Measurements from ENCODE around the gene LRIF1.
A peak's percentile ranks its signal among the peaks of the same experiment; 100 is the strongest.
"Not testable (repeated sequence)": the region's sequence is repeated elsewhere in the genome, so short reads cannot be mapped to it uniquely, and the experiment has no call there.

LRIF1 gene

GRCh38 chr1:110951161-110951560 lies 12.6 kb downstream of the LRIF1 start:
- DNase-seq (ENCODE audit: low read depth), result no peak

GRCh38 chr1:110948038-110948810 lies 15.5 kb downstream of the LRIF1 start:
- DNase-seq (ENCODE audit: low read depth), result peak; percentile 53

GRCh38 chr1:110945626-110946025 lies 18.1 kb downstream of the LRIF1 start:
- peak; percentile 17 for DNase-seq (ENCODE audit: low read depth)

GRCh38 chr1:110944806-110945205 lies 18.9 kb downstream of the LRIF1 start:
- DNase-seq (ENCODE audit: low read depth), result no peak

GRCh38 chr1:110936567-110936966 lies 27.2 kb downstream of the LRIF1 start:
- DNase-seq (ENCODE audit: low read depth), result no peak

GRCh38 chr1:110931097-110931496 lies 32.6 kb downstream of the LRIF1 start:
- not testable (repeated sequence) for DNase-seq (ENCODE audit: low read depth)

- no peak for DNase-seq (ENCODE audit: low read depth)
Measured at GRCh38 chr1:110928904-110929303, 34.8 kb downstream of the LRIF1 start.

- no peak for DNase-seq (ENCODE audit: low read depth)
Measured at GRCh38 chr1:110928191-110928590, 35.5 kb downstream of the LRIF1 start.

- no peak for DNase-seq (ENCODE audit: low read depth)
Measured at GRCh38 chr1:110927484-110928075, 36.1 kb downstream of the LRIF1 start.

GRCh38 chr1:110921953-110922352 lies 41.8 kb downstream of the LRIF1 start:
- DNase-seq (ENCODE audit: low read depth), result no peak

- no peak for DNase-seq (ENCODE audit: low read depth)
Measured at GRCh38 chr1:110918016-110918415, 45.7 kb downstream of the LRIF1 start.

- peak; percentile 11 for DNase-seq (ENCODE audit: low read depth)
Measured at GRCh38 chr1:110916669-110917306, 46.9 kb downstream of the LRIF1 start.

GRCh38 chr1:110916274-110916668 lies 47.5 kb downstream of the LRIF1 start:
- DNase-seq (ENCODE audit: low read depth), result no peak

GRCh38 chr1:110915804-110916203 lies 47.9 kb downstream of the LRIF1 start:
- no peak for DNase-seq (ENCODE audit: low read depth)

- DNase-seq (ENCODE audit: low read depth), result no peak
Measured at GRCh38 chr1:110914676-110915075, 49.0 kb downstream of the LRIF1 start.

GRCh38 chr1:110912784-110913183 lies 50.9 kb downstream of the LRIF1 start:
- no peak for DNase-seq (ENCODE audit: low read depth)

GRCh38 chr1:110903853-110904500 lies 59.7 kb downstream of the LRIF1 start:
- DNase-seq (ENCODE audit: low read depth), result no peak

- no peak for DNase-seq (ENCODE audit: low read depth)
Measured at GRCh38 chr1:110902820-110903463, 60.8 kb downstream of the LRIF1 start.

GRCh38 chr1:110899458-110899843 lies 64.3 kb downstream of the LRIF1 start:
- DNase-seq (ENCODE audit: low read depth), result no peak

- DNase-seq (ENCODE audit: low read depth), result no peak
Measured at GRCh38 chr1:110898734-110899457, 64.8 kb downstream of the LRIF1 start.

- DNase-seq (ENCODE audit: low read depth), result no peak
Measured at GRCh38 chr1:110897681-110898080, 66.0 kb downstream of the LRIF1 start.

All from amniotic epithelial cell (primary cell).